ENCODE measurements around the gene TMEM254. TPM values are rescaled to one million over a fixed set of nuclear protein-coding genes. Genes with fewer than 3 reads are reported as not detected.

Gene TMEM254
- total and polyA plus RNA-seq, 9 of the 15 experiments (the other 6 are each of a cell fraction or from before 2014, with no cell fraction given) = 0.59 to 4.7 (median 1.9) TPM

DNA sequence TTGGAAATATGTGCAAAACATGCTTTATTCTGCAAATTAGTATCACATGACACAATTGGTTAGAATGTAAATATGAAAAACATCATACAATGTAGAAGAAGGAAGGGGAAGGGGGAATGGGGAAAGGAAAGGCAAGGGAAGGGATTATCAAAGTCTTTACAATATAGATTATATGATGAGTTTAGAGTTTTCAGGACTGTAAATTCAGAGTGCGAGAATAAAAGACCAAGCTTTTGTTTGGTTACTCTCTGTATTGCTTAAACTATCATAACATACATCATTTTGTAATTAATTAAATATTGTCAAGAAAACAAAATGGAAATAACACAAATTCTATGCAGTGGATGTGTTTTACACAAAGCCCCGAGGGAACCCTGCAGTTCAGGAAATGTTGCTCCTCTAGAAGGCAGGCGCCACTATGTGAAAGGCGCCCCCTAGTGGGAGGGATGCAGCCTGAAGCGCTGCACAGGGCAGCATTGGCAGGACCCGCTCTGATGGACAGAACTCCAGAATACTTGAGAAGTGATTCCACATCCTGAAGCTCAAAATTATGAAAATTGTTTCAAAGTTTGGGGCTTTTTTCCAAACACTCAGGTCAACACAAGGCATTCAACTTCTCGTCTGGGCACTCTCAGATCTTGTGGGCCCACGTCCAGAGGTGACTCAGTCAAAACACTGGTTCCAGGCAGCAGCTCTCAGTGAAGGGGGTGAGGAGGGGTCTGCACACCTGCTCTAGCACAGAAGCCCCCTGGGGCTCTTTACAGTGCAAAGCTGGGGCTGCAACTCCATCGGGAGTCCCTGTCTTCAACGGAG, 31.6 kb upstream of the TMEM254 start (continued):
- TF ChIP-seq XRCC5 (IDR thresholded peaks at IDR 0.05; ENCODE audit: low read depth, low read length) = peak; percentile 48; the same call in 1 of the 2 replicates
- TF ChIP-seq ZNF445 (CRISPR knock-in tag; IDR thresholded peaks at IDR 0.05; ENCODE audit: low read depth) = no peak
- TF ChIP-seq NR3C1 (CRISPR knock-in tag; IDR thresholded peaks at IDR 0.05) = no peak
- no peak for TF ChIP-seq ZNF408 (CRISPR knock-in tag; IDR thresholded peaks at IDR 0.05; ENCODE audit: low read depth)
- TF ChIP-seq, protein P1, sequence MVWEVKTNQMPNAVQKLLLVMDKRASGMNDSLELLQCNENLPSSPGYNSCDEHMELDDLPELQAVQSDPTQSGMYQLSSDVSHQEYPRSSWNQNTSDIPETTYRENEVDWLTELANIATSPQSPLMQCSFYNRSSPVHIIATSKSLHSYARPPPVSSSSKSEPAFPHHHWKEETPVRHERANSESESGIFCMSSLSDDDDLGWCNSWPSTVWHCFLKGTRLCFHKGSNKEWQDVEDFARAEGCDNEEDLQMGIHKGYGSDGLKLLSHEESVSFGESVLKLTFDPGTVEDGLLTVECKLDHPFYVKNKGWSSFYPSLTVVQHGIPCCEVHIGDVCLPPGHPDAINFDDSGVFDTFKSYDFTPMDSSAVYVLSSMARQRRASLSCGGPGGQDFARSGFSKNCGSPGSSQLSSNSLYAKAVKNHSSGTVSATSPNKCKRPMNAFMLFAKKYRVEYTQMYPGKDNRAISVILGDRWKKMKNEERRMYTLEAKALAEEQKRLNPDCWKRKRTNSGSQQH (CRISPR knock-in tag; IDR thresholded peaks at IDR 0.05) = no peak
- TF ChIP-seq POLR2B (IDR thresholded peaks at IDR 0.05; ENCODE audit: low read depth, partially characterized antibody) = no peak
- TF ChIP-seq STAG1 (CRISPR knock-in tag; IDR thresholded peaks at IDR 0.05; ENCODE audit: borderline replicate concordance) = no peak
- TF ChIP-seq RB1 (IDR thresholded peaks at IDR 0.05; ENCODE audit: low read depth) = peak; percentile 50; the same call in 1 of the 2 replicates
- TF ChIP-seq, protein P2, sequence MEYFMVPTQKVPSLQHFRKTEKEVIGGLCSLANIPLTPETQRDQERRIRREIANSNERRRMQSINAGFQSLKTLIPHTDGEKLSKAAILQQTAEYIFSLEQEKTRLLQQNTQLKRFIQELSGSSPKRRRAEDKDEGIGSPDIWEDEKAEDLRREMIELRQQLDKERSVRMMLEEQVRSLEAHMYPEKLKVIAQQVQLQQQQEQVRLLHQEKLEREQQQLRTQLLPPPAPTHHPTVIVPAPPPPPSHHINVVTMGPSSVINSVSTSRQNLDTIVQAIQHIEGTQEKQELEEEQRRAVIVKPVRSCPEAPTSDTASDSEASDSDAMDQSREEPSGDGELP (CRISPR knock-in tag; IDR thresholded peaks at IDR 0.05; ENCODE audit: borderline replicate concordance) = 0 out of 2 replicates have a peak, but pooled peaks have one; percentile 13
- TF ChIP-seq, protein P3, sequence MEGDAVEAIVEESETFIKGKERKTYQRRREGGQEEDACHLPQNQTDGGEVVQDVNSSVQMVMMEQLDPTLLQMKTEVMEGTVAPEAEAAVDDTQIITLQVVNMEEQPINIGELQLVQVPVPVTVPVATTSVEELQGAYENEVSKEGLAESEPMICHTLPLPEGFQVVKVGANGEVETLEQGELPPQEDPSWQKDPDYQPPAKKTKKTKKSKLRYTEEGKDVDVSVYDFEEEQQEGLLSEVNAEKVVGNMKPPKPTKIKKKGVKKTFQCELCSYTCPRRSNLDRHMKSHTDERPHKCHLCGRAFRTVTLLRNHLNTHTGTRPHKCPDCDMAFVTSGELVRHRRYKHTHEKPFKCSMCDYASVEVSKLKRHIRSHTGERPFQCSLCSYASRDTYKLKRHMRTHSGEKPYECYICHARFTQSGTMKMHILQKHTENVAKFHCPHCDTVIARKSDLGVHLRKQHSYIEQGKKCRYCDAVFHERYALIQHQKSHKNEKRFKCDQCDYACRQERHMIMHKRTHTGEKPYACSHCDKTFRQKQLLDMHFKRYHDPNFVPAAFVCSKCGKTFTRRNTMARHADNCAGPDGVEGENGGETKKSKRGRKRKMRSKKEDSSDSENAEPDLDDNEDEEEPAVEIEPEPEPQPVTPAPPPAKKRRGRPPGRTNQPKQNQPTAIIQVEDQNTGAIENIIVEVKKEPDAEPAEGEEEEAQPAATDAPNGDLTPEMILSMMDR (IDR thresholded peaks at IDR 0.05 in 2 of 3, conservative IDR thresholded peaks at IDR 0.05 in 1 of 3; ENCODE audit: insufficient read depth in 2 of 3, low read depth in 1 of 3, low read length in 3 of 3) = peak; percentile 90 to 95 (median 92)
- TF ChIP-seq, protein P4, sequence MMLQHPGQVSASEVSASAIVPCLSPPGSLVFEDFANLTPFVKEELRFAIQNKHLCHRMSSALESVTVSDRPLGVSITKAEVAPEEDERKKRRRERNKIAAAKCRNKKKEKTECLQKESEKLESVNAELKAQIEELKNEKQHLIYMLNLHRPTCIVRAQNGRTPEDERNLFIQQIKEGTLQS (IDR thresholded peaks at IDR 0.05) = no peak
- TF ChIP-seq, protein P4 (CRISPR knock-in tag; conservative IDR thresholded peaks at IDR 0.05) = no peak
- TF ChIP-seq RCOR1 (IDR thresholded peaks at IDR 0.05; ENCODE audit: borderline replicate concordance in 1 of 2, low read depth in 2 of 2, low read length in 2 of 2) = peak in 1 of 2 experiments; percentile 64; a peak in 1 of 4 replicates
